SK-N-MC (cell line): ENCODE data around the gene IQGAP3.

Experiments
- DNase-seq: peaks from one replicate; pipeline ENCODE4 v3.0.0-alpha.2; 2011; ENCODE audit warnings: low read depth, low spot score
- H3K27ac ChIP-seq: fragments of 200-600 bp; sonication (generic); 2 replicates; pipeline ENCODE4 v1.5.1; 2016; ENCODE audit warnings: mixed run types
- H3K36me3 ChIP-seq: fragments of 200-600 bp; sonication (generic); 2 replicates; pipeline ENCODE4 v1.6.1; 2017; ENCODE audit warnings: antibody characterized with exemption, low read length, mixed read lengths; ENCODE audit not compliant: insufficient read depth
- H3K4me3 ChIP-seq: fragments of 200-600 bp; sonication (generic); 2 replicates; pipeline ENCODE4 v1.5.1; 2016
- H3K9ac ChIP-seq: fragments of 200-600 bp; sonication (generic); 2 replicates; pipeline ENCODE4 v1.8.0; 2017; ENCODE audit warnings: mixed run types, mixed read lengths; ENCODE audit not compliant: insufficient read length
- H3K9me3 ChIP-seq: fragments of 200-600 bp; sonication (generic); 2 replicates; pipeline ENCODE4 v1.6.1; 2017; ENCODE audit warnings: low read depth, mild to moderate bottlenecking, antibody characterized with exemption, low read length, moderate library complexity, mixed read lengths
- EZH2 ChIP-seq: fragments of 200-600 bp; sonication (generic); IDR thresholded peaks from one replicate; pipeline ENCODE4 v1.6.1; 2017; ENCODE audit warnings: antibody characterized with exemption
- FOXP2 ChIP-seq: optimal IDR thresholded peaks from 2 replicates; pipeline ENCODE3; 2011; ENCODE audit warnings: mild to moderate bottlenecking, moderate library complexity; ENCODE audit not compliant: insufficient read depth; ENCODE audit errors: extremely low read length, control extremely low read depth
- POLR2AphosphoS5 ChIP-seq: IDR thresholded peaks from 2 replicates; pipeline ENCODE4 v1.6.1; 2012; ENCODE audit warnings: mild to moderate bottlenecking, low read depth, low read length, borderline replicate concordance

Gene IQGAP3

DNA sequence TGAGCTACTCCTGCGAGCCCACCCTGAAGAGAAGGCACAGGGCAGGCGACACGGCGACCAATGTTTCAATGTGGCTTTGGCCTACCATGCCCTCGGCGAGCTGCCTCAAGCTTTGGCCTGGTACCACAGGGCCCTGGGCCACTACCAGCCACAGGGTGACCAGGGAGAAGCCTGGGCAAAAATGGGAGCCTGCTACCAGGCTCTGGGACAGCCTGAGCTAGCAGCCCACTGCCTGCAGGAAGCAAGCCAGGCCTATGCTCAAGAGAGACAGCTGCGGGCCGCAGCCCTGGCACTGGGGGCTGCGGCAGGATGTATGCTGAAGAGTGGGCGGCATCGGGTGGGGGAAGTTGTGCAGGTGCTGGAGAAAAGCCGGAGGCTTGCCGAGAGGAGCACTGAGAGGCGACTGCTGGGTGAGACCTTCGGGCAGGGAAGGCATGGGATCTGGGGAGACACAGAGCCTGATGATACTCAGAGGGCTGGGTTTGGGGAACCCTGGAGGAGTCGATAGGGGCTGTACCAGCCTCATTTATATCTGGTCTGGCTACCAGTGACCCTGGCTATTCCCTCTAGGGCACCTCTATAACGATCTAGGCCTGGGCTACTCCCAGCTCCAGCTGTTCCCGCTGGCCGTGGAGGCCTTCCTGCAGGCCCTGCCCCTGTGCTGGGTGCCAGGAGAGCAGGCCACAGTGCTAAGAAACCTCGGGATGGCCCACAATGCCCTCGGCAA is 9.5 kb upstream of the IQGAP3 start:
- no peak for DNase-seq
- no peak for TF ChIP-seq EZH2
- TF ChIP-seq POLR2AphosphoS5 = no peak
- TF ChIP-seq FOXP2 = no peak
- no peaks in the 10 kb centered on the region for H3K9me3 ChIP-seq
- no peak overlapping the region for H3K4me3 ChIP-seq
- H3K9ac ChIP-seq = no peak overlapping the region
- H3K27ac ChIP-seq = no peak overlapping the region
- no peaks in the 10 kb centered on the region for H3K36me3 ChIP-seq

DNA sequence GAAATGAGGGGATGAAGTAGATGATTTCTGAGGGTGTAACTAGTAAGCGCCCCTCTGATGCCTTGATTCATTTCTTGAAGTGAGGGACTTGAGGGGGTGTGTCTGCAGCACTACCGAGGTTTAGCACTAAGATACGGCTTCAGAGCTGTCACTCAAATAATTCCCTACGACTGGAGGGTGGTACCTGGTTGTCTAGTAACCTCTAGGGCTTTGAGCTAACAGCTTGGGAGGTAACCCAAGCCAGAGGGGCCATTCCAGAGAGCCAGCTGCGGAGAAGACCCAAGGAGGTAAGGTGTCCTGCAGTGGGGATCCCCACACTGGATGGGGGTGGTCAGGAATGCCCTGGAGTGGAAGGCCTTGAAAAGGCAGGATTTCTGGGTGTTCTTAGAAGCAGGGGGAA is 7.1 kb upstream of the IQGAP3 start, which contains the start of gene TTC24:
TTC24 (plus strand) TSS at position 252 of the 400 bp plus-strand sequence. CDS start 1,642 bp downstream, outside the sequence.
- no peaks in the 10 kb centered on the region for H3K9me3 ChIP-seq
- no peak within 1 kb of the TSS for H3K4me3 ChIP-seq
- no peak within 1 kb of the TSS for H3K9ac ChIP-seq
- no peak within 1 kb of the TSS for H3K27ac ChIP-seq
- TF ChIP-seq POLR2AphosphoS5 (no peak), EZH2 (no peak), FOXP2 (no peak)
- DNase-seq = no peak
- H3K36me3 ChIP-seq = no peaks in the 10 kb centered on the region

DNA sequence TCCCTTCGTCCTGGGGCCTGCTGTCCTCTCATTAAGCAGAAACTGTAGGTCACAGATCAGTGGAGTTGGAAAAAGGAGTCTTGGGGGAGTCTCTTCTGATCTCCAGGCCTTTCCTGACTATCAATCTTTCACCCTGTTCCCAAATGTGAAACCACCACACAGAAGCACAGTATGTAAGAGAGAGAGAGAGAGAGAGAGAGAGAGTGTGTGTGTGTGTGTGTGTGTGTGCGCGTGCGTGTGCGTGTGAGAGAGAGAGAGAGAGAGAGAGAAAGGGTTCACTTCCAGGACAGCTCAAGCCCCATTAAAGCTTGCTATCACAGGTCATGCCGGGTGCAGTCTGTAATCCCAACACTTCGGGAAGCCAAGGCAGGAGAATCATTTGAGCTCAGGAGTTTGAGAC is 5.7 kb upstream of the IQGAP3 start:
- Histone ChIP-seq H3K4me3 (no peak overlapping the region), H3K36me3 (no peaks in the 10 kb centered on the region), H3K27ac (no peak overlapping the region), H3K9ac (no peak overlapping the region), H3K9me3 (no peaks in the 10 kb centered on the region)
- TF ChIP-seq EZH2 = no peak
- no peak for TF ChIP-seq POLR2AphosphoS5
- no peak for TF ChIP-seq FOXP2
- no peak for DNase-seq

DNA sequence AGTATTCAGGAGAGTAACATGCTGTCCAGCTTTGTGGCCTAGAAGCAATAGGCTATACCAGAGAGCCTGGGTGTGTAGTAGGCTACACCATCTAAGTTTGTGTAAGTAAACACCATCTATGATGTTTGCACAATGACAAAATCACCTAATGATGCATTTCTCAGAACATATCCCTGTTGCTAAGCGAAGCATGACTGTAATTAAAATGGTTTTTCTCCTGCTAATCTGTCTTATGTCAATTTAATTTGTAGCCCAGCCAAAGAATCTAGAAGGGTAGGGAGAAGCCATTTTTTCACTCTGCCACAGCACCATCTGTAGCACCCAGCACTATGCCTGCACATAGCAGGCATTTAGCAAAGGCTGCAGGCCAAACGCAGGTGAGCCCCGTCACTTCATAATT is 5.2 kb upstream of the IQGAP3 start:
- H3K27ac ChIP-seq = no peak overlapping the region
- no peak for DNase-seq
- H3K9ac ChIP-seq = no peak overlapping the region

DNA sequence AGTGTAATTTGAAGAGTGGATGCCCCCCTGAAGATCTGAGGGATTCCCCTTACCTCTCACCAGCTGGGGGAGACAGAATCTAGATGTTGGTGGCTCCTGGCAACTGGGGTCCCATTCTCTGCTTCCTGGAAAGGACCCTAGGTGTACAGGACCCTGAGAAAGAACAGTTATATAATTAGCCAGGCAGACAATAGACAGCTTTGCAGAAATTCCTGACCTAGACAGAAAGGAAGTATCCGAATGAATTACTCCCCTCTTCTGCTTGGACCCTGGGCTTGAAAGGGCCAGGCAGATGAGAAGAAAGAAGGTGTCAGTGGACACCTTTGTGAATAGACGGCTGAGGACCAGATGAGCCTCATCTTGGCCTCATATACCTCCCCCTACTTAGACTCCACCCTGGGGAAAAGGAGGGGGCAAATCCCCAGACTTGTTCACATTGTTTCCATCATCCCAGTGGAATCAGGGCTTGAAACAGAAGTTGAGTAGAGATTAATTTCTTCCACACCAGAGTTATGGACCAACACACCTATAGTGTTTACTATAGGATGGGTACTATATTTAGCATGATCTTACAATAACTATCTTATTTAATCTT is 1.8 kb upstream of the IQGAP3 start:
- Histone ChIP-seq H3K9me3 (no peaks in the 10 kb centered on the region), H3K27ac (no peak overlapping the region), H3K9ac (no peak overlapping the region), H3K36me3 (peaks cover under 1% of the 10 kb centered on the region; the same call in 1 of the 2 replicates), H3K4me3 (no peak overlapping the region)
- no peak for DNase-seq
- TF ChIP-seq FOXP2 (no peak), POLR2AphosphoS5 (no peak), EZH2 (no peak)

More for the DNA sequence above, 5.2 kb upstream of the IQGAP3 start:
- Histone ChIP-seq H3K9me3 (no peaks in the 10 kb centered on the region), H3K4me3 (no peak overlapping the region), H3K36me3 (no peaks in the 10 kb centered on the region)
- TF ChIP-seq FOXP2 (no peak), EZH2 (no peak), POLR2AphosphoS5 (no peak)

DNA sequence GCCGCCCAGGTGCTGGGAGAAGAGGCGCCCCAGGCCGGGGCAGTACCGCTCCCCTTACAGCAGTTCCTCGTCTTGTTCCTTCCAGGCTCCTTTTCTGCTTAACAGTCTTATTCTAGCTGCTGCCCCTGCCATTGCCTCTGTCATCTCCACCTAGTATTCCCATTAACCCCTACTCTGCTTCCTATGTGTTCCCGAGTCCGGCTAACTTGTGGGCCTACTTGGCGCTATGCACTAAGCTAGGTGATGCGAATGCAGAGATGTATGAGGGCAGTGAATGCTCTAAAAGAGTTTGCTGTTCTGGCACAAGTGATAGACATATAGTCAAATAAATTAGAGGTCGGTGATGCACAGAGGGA is 276 bp upstream of the IQGAP3 start:
- Histone ChIP-seq H3K27ac (no peak overlapping the region), H3K36me3 (peaks cover 7% of the 10 kb centered on the region), H3K4me3 (peak overlapping the region; percentile 98), H3K9ac (no peak overlapping the region), H3K9me3 (no peaks in the 10 kb centered on the region)
- TF ChIP-seq EZH2 = no peak
- TF ChIP-seq POLR2AphosphoS5 = no peak
- DNase-seq = no peak

DNA sequence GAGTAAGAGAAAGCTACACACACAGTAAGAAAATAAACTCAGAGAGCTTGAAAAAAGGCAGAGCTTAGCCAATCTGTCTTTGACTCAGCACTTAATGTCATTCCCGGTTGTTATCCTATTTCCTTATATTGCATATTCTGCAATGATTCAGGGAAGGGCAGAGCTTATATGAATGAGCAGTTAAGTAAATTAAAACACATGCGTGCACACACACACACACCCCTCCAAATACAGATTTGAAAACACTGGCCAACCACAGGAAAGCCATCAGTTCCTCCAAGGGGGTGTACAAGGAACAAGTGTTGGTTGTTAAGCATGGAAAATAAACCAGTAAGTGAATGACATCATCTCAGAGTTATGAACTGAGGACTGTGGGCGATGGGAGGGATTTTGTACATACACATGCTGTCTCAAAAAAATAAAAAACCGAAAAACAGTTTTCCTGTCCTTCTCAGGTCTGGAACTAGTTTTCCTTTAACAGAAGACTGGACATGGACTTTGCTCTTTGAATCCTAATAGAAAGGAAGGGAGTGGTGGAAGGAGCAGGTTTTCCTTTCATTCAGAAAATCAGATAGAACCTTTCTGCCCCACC is 1.0 kb downstream of the IQGAP3 start:
- Histone ChIP-seq H3K36me3 (peaks cover 7% of the 10 kb centered on the region), H3K9ac (peak overlapping the region; percentile 79), H3K4me3 (peak overlapping the region; percentile 98), H3K27ac (peak overlapping the region; percentile 81), H3K9me3 (no peaks in the 10 kb centered on the region)
- TF ChIP-seq EZH2 (no peak), POLR2AphosphoS5 (no peak), FOXP2 (no peak)
- DNase-seq = peak; percentile 34

DNA sequence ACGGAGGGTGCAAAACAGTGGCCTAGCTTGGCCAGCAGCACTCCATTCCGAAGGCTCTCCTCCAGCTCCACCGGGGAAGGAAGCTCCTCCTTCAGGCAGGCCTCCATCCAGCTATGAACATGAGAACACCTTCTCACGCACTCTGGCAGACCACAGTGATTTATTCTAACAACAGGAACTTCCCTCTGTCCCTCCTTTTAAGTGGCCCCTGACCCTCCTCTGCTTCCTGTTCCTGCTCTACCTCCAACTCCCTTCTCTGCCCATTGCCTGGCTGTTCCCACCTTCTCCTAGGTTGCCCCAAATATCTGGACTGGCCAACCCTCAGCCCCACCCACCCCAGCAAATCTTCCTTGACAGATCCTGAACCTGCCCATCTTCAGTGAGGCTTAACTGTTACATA is 5.9 kb downstream of the IQGAP3 start:
- TF ChIP-seq EZH2 = no peak
- no peak for TF ChIP-seq POLR2AphosphoS5
- no peak for TF ChIP-seq FOXP2
- no peak overlapping the region for H3K27ac ChIP-seq
- peaks cover 7% of the 10 kb centered on the region for H3K36me3 ChIP-seq
- no peak for DNase-seq
- no peaks in the 10 kb centered on the region for H3K9me3 ChIP-seq
- H3K9ac ChIP-seq = no peak overlapping the region
- no peak overlapping the region for H3K4me3 ChIP-seq
